Activated effector memory CD4-positive, alpha-beta T cell treated with Interleukin-2 at 50 U/mL for 16 hours (primary cell): Measurements from ENCODE around the gene HOXD8.

ENCODE experiments used
- DNase-seq: peaks from one replicate; pipeline ENCODE4 v3.0.0-alpha.2; 2020

HOXD8 gene

GRCh38 chr2:176091329-176092258 is 37.9 kb upstream of the HOXD8 start:
- no peak for DNase-seq

- DNase-seq: no peak
Observed at GRCh38 chr2:176092270-176093144, 37.0 kb upstream of the HOXD8 start, which contains the start of gene HOXD13. HOXD13 (plus strand) TSS chr2:176092721; CDS start chr2:176092891, 170 bp downstream.

GRCh38 chr2:176093145-176093897 is 36.2 kb upstream of the HOXD8 start:
- no peak for DNase-seq

- no peak for DNase-seq
Observed at GRCh38 chr2:176093898-176094249, 35.6 kb upstream of the HOXD8 start.

GRCh38 chr2:176094349-176094748 is 35.2 kb upstream of the HOXD8 start:
- DNase-seq: no peak

- DNase-seq: no peak
Observed at GRCh38 chr2:176095421-176095820, 34.1 kb upstream of the HOXD8 start.

GRCh38 chr2:176096243-176096985 is 33.1 kb upstream of the HOXD8 start:
- DNase-seq: no peak

GRCh38 chr2:176096986-176097819 is 32.3 kb upstream of the HOXD8 start:
- DNase-seq: peak; percentile 25

GRCh38 chr2:176097820-176098365 is 31.6 kb upstream of the HOXD8 start:
- no peak for DNase-seq

- no peak for DNase-seq
Observed at GRCh38 chr2:176098366-176099158, 30.9 kb upstream of the HOXD8 start.

- no peak for DNase-seq
Observed at GRCh38 chr2:176099159-176099727, 30.3 kb upstream of the HOXD8 start.

- DNase-seq: no peak
Observed at GRCh38 chr2:176099728-176100546, 29.6 kb upstream of the HOXD8 start, which contains the start of gene HOXD12. HOXD12 (plus strand) TSS chr2:176099795; CDS start chr2:176099802, 7 bp downstream.

GRCh38 chr2:176100547-176101140 is 28.9 kb upstream of the HOXD8 start:
- DNase-seq: no peak

GRCh38 chr2:176101216-176101830 is 28.2 kb upstream of the HOXD8 start:
- no peak for DNase-seq

GRCh38 chr2:176101842-176102241 is 27.7 kb upstream of the HOXD8 start:
- DNase-seq: no peak

- DNase-seq: no peak
Observed at GRCh38 chr2:176102309-176102866, 27.1 kb upstream of the HOXD8 start.

GRCh38 chr2:176103194-176103593 is 26.3 kb upstream of the HOXD8 start:
- no peak for DNase-seq
